Caco-2 (cell line): ENCODE measurements around the gene SMC1B. TPM values are rescaled to one million over a fixed set of nuclear protein-coding genes. Genes with fewer than 3 reads are reported as not detected.
A peak's percentile ranks its signal among the peaks of the same experiment; 100 is the strongest.
"Not testable (repeated sequence)": the region's sequence is repeated elsewhere in the genome, so short reads cannot be mapped to it uniquely, and the experiment has no call there.

ENCODE experiments used
- BruUV-seq: library from RNA; stranded (reverse); fragments of 400-500 nt; replicated peaks from 2 replicates; lab custom pipeline; 2021; lab: Mats Ljungman, UMichigan
- CTCF ChIA-PET: fragments of 300-600 bp; sonication (Branson Sonifier 250); formaldehyde crosslinking; loops from one replicate; lab custom pipeline; 2022; ENCODE audit warnings: antibody characterized with exemption; lab: Charles Lee
- POLR2A ChIA-PET: fragments of 300-600 bp; sonication (Branson Sonifier 250); formaldehyde crosslinking; loops from one replicate; lab custom pipeline; 2022; ENCODE audit warnings: antibody characterized with exemption; lab: Charles Lee
- DNase-seq, 2 experiments: peaks; one replicate each; pipeline versions ENCODE4 v3.0.0 to v3.0.0-alpha.2; 2020 to 2022
- H3K27me3 ChIP-seq: replicated peaks from 2 replicates; pipeline ENCODE4 v1.6.0; 2011; ENCODE audit warnings: low read length; ENCODE audit not compliant: control insufficient read depth, insufficient read depth
- H3K36me3 ChIP-seq: 2 replicates; pipeline ENCODE4 v1.5.1; 2011; ENCODE audit warnings: low read length; ENCODE audit not compliant: control insufficient read depth, insufficient read depth
- H3K4me1 ChIP-seq: fragments of 250-450 bp; sonication (Bioruptor Pico); 2 replicates; pipeline ENCODE4 v1.5.1; 2020; ENCODE audit warnings: mild to moderate bottlenecking
- H3K4me3 ChIP-seq: 2 replicates; pipeline ENCODE4 v1.5.1; 2011; ENCODE audit warnings: low read depth, mild to moderate bottlenecking, control low read depth, low read length
- H3K9me3 ChIP-seq: fragments of 250-450 bp; sonication (Bioruptor Pico); 2 replicates; pipeline ENCODE4 v1.5.1; 2020; ENCODE audit warnings: mild to moderate bottlenecking, moderate library complexity
- H3K27ac Mint-ChIP-seq: one replicate; pipeline ENCODE4 v1.8.0; 2022; ENCODE audit warnings: mixed read lengths; ENCODE audit not compliant: unreplicated experiment
- H3K27me3 Mint-ChIP-seq: one replicate; pipeline ENCODE4 v1.8.0; 2022; ENCODE audit warnings: mixed read lengths; ENCODE audit not compliant: insufficient read depth, unreplicated experiment
- H3K36me3 Mint-ChIP-seq: one replicate; pipeline ENCODE4 v1.8.0; 2022; ENCODE audit warnings: mild to moderate bottlenecking, mixed read lengths; ENCODE audit not compliant: insufficient read depth, unreplicated experiment
- H3K4me1 Mint-ChIP-seq: one replicate; pipeline ENCODE4 v1.8.0; 2022; ENCODE audit warnings: low read depth, mixed read lengths; ENCODE audit not compliant: unreplicated experiment
- H3K4me3 Mint-ChIP-seq: one replicate; pipeline ENCODE4 v1.8.0; 2022; ENCODE audit warnings: mild to moderate bottlenecking, moderate library complexity, mixed read lengths; ENCODE audit not compliant: unreplicated experiment
- H3K9me3 Mint-ChIP-seq: one replicate; pipeline ENCODE4 v1.8.0; 2022; ENCODE audit warnings: mixed read lengths; ENCODE audit not compliant: unreplicated experiment
- intact Hi-C: fragments of 100-400 bp; cut with micrococcal nuclease; formaldehyde crosslinking; loops from one replicate; pipeline ENCODE4 v1.10.0; 2022; ENCODE audit not compliant: unreplicated experiment
- total RNA-seq: library from RNA; stranded (reverse); gene quantifications from 2 replicates; pipeline ENCODE4 v1.2.3, GENCODE V29; 2022
- TF ChIP-seq, protein P1 (sequence below), 2 experiments: fragments of 200-600 bp in 1 of 2; IDR thresholded peaks; 1 replicate in 1 of 2; 2 replicates in 1 of 2; pipeline versions ENCODE4 v1.5.1 to v1.8.0; 2011 to 2022; ENCODE audit warnings: antibody characterized with exemption in 1 of 2, control low read depth in 1 of 2, inconsistent platforms in 1 of 2, low read depth in 1 of 2, low read length in 1 of 2, mild to moderate bottlenecking in 1 of 2, moderate library complexity in 1 of 2; ENCODE audit not compliant: insufficient read depth in 1 of 2, severe bottlenecking in 1 of 2, unreplicated experiment in 1 of 2

The SMC1B gene
- total RNA-seq, 1 experiment from 2014 or later = 5.3 TPM

DNA sequence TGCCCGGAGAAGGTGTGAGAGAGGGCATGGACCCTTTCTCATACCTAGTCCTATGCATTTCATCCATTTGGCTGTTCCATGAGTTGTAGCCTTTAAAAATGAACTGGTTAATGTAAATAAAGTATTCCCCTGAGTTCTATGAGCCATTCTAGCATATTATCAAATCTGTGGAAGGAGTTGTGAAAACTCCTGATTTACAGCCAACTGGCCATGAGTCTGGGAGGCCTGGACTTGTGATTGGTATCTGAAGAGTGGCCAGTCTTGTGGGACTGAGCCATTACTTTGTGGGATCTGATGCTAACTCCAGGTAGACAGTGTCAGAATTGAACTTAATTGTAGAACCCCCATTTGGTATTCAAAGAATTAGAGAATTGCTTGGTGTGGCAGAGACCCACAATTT lies 55.3 kb downstream of the SMC1B start:
- TF ChIP-seq, protein P1, sequence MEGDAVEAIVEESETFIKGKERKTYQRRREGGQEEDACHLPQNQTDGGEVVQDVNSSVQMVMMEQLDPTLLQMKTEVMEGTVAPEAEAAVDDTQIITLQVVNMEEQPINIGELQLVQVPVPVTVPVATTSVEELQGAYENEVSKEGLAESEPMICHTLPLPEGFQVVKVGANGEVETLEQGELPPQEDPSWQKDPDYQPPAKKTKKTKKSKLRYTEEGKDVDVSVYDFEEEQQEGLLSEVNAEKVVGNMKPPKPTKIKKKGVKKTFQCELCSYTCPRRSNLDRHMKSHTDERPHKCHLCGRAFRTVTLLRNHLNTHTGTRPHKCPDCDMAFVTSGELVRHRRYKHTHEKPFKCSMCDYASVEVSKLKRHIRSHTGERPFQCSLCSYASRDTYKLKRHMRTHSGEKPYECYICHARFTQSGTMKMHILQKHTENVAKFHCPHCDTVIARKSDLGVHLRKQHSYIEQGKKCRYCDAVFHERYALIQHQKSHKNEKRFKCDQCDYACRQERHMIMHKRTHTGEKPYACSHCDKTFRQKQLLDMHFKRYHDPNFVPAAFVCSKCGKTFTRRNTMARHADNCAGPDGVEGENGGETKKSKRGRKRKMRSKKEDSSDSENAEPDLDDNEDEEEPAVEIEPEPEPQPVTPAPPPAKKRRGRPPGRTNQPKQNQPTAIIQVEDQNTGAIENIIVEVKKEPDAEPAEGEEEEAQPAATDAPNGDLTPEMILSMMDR (IDR thresholded peaks at IDR 0.05; ENCODE audit: insufficient read depth in 1 of 2, low read depth in 1 of 2, low read length in 1 of 2, severe bottlenecking in 1 of 2, unreplicated experiment in 1 of 2) = no peak
- Histone ChIP-seq H3K4me1 (no peaks in the 10 kb centered on the region), H3K27me3 (no peaks in the 10 kb centered on the region), H3K4me3 (no peak overlapping the region), H3K36me3 (no peaks in the 10 kb centered on the region), H3K9me3 (no peaks in the 10 kb centered on the region)
- BruUV-seq = no TSS peak
- intact Hi-C loops = no loop called here
- no peaks in the 10 kb centered on the region for H3K27me3 Mint-ChIP-seq
- no peak for DNase-seq
- ChIA-PET POLR2A (no interaction called here), CTCF (no interaction called here)
- H3K36me3 Mint-ChIP-seq = no peaks in the 10 kb centered on the region
- no peaks in the 10 kb centered on the region for H3K9me3 Mint-ChIP-seq
- no peak overlapping the region for H3K4me3 Mint-ChIP-seq
- no peaks in the 10 kb centered on the region for H3K4me1 Mint-ChIP-seq
- H3K27ac Mint-ChIP-seq = no peak overlapping the region

DNA sequence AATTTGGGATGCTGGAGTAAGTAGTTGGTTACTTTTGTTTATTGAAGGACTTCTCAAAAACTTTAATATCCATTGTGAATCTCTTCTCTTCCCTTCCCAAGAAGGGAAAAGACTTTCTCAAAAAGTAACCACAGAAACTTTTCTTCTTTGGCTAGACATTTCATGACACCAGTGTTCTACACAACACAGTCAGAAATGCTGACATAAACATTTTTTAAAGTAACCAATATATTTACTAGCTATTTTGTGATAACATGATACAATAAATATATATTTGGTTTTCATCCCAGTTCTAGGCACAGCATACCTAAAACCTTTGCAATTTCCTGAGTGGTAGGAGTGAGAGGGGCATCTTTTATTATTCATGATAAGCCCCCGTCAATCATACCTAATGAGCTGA lies 55.9 kb downstream of the SMC1B start:
- Mint-ChIP-seq H3K9me3 (no peaks in the 10 kb centered on the region), H3K27ac (no peak overlapping the region), H3K4me1 (no peaks in the 10 kb centered on the region), H3K4me3 (no peak overlapping the region), H3K36me3 (peaks cover 6% of the 10 kb centered on the region), H3K27me3 (no peaks in the 10 kb centered on the region)
- BruUV-seq = no TSS peak
- peaks cover 5% of the 10 kb centered on the region; the same call in 1 of the 2 replicates for H3K4me1 ChIP-seq
- TF ChIP-seq, protein P1 (IDR thresholded peaks at IDR 0.05; ENCODE audit: insufficient read depth in 1 of 2, low read depth in 1 of 2, low read length in 1 of 2, severe bottlenecking in 1 of 2, unreplicated experiment in 1 of 2) = no peak
- no peaks in the 10 kb centered on the region for H3K9me3 ChIP-seq
- no peak for DNase-seq
- H3K36me3 ChIP-seq = no peaks in the 10 kb centered on the region
- intact Hi-C loops = no loop called here
- no peaks in the 10 kb centered on the region for H3K27me3 ChIP-seq
- no peak overlapping the region for H3K4me3 ChIP-seq
- ChIA-PET POLR2A (no interaction called here), CTCF (no interaction called here)

DNA sequence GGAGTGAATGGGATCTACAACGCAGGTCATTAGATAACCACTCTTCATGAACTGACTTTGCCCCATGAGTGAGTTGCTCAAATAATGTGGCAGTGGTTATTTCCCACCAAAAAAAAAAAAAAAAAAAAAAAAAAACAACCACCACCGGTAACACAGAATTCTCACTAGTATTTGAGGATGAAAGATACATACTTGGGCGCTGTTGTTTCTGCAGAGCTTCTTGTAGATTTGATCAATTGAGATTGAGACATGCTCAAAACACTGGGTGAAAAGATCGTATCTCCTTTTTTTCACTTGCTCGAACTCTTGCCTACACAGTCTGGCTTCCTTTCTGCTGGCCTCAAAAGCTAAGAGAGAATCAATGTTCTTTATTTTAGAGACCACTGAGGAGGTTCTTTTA lies 59.6 kb downstream of the SMC1B start:
- POLR2A ChIA-PET = no interaction called here
- H3K4me3 ChIP-seq = no peak overlapping the region
- no peak overlapping the region for H3K4me3 Mint-ChIP-seq
- CTCF ChIA-PET = no interaction called here
- BruUV-seq = no TSS peak
- H3K9me3 Mint-ChIP-seq = no peaks in the 10 kb centered on the region
- H3K36me3 ChIP-seq = no peaks in the 10 kb centered on the region
- peaks cover 19% of the 10 kb centered on the region for H3K4me1 ChIP-seq
- no peaks in the 10 kb centered on the region for H3K27me3 Mint-ChIP-seq
- no peak overlapping the region for H3K27ac Mint-ChIP-seq
- peaks cover 14% of the 10 kb centered on the region for H3K36me3 Mint-ChIP-seq
- H3K27me3 ChIP-seq = no peaks in the 10 kb centered on the region
- peaks cover 7% of the 10 kb centered on the region for H3K4me1 Mint-ChIP-seq
- DNase-seq = no peak
- TF ChIP-seq, protein P1 (IDR thresholded peaks at IDR 0.05; ENCODE audit: insufficient read depth in 1 of 2, low read depth in 1 of 2, low read length in 1 of 2, severe bottlenecking in 1 of 2, unreplicated experiment in 1 of 2) = no peak
- intact Hi-C loops = loop anchor here (5.0 kb wide), 1 partner anchor 84 kb away; no protein-coding TSS in a partner anchor
- H3K9me3 ChIP-seq = no peaks in the 10 kb centered on the region

DNA sequence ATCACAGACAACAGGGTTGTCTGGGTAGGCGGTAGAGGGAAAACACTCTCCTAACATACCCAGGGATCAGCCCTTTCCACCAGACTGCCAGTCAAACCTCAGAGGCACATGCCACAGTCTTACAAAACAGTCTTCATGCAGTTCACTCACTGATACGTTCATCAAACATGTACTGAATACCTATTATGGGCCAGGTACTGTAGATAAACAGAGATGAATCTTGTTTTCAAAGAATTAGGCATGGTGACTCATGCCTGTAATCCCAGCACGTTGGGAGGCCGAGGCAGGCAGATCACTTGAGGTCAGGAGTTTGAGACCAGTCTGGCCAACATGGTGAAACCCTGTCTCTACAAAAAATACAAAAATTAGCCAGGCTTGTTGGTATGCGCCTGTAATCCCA lies 60.6 kb downstream of the SMC1B start:
- H3K4me1 ChIP-seq = peaks cover 19% of the 10 kb centered on the region
- H3K27me3 Mint-ChIP-seq, BruUV-seq, CTCF ChIA-PET, H3K9me3 Mint-ChIP-seq, H3K4me3 ChIP-seq, POLR2A ChIA-PET, H3K27ac Mint-ChIP-seq, H3K4me1 Mint-ChIP-seq, H3K4me3 Mint-ChIP-seq, H3K9me3 ChIP-seq, H3K36me3 ChIP-seq, H3K27me3 ChIP-seq: not testable (repeated sequence)
- intact Hi-C loops = loop anchor here (5.0 kb wide), 1 partner anchor 85 kb away; no protein-coding TSS in a partner anchor
- peaks cover 14% of the 10 kb centered on the region for H3K36me3 Mint-ChIP-seq
- peak in 1 of 2 experiments; percentile 29 for DNase-seq
